Measurements from ENCODE around the gene SMG6. TPM values are rescaled to one million over a fixed set of nuclear protein-coding genes. Genes with fewer than 3 reads are reported as not detected.

SMG6 gene
- total and polyA plus RNA-seq, 2 of the 8 experiments (the other 6 are each of a cell fraction or from before 2014, with no cell fraction given), result 18.5 to 25.2 TPM

DNA sequence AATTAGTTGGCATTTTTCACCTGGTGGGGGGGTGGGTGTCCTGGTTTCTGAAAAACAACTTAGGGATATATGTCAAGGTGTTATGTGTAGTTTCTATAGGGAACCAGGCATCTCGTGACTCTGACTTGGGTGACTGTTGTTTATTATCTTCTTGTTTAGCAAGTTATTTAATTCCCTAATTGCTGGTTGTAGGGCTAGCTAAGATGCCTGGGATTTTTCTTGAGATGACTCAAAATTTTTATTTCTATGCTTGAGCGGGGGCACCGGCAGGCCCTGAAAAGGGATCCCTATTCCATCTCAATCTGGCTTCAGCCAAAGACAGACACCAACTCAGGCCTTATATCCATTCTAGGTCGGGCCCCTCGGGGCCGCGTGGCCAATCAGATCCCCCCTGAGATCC lies 270.4 kb downstream of the SMG6 start (continued):
- TF ChIP-seq CTBP2 (IDR thresholded peaks at IDR 0.05; ENCODE audit: borderline replicate concordance, insufficient read depth, insufficient read length, low read length), result no peak
